WTC11 (cell line): ENCODE results near the gene NINJ2. TPM values are rescaled to one million over a fixed set of nuclear protein-coding genes. Genes with fewer than 3 reads are reported as not detected.

ENCODE experiments used
- ATAC-seq: fragments of 200-7000 bp; cut with Tn5 transposase; 2 replicates; pipeline ENCODE4 v1.10.0; 2021; ENCODE audit warnings: mild to moderate bottlenecking, moderate library complexity
- CTCF ChIA-PET: fragments of 300-600 bp; sonication (Branson Sonifier 250); formaldehyde crosslinking; loops from one replicate; lab custom pipeline; 2021; ENCODE audit warnings: antibody characterized with exemption; lab: Charles Lee
- POLR2A ChIA-PET: fragments of 350-600 bp; sonication (Branson Sonifier 250); formaldehyde crosslinking; loops from one replicate; lab custom pipeline; 2021; ENCODE audit warnings: antibody characterized with exemption; lab: Charles Lee
- DNase-seq: peaks from one replicate; pipeline ENCODE4 v3.0.0; 2021; ENCODE audit warnings: low spot score
- H3K27ac Mint-ChIP-seq: 2 replicates; pipeline ENCODE4 v1.8.0; 2021; ENCODE audit warnings: mixed read lengths
- H3K27me3 Mint-ChIP-seq: 2 replicates; pipeline ENCODE4 v1.8.0; 2021; ENCODE audit warnings: low read depth, mild to moderate bottlenecking, moderate library complexity, mixed read lengths
- H3K36me3 Mint-ChIP-seq: 2 replicates; pipeline ENCODE4 v1.8.0; 2021; ENCODE audit warnings: mixed read lengths
- H3K4me1 Mint-ChIP-seq: 2 replicates; pipeline ENCODE4 v1.8.0; 2022; ENCODE audit warnings: mixed read lengths
- H3K4me3 Mint-ChIP-seq: 2 replicates; pipeline ENCODE4 v1.8.0; 2021; ENCODE audit warnings: mild to moderate bottlenecking, moderate library complexity, mixed read lengths
- H3K9me3 Mint-ChIP-seq: 2 replicates; pipeline ENCODE4 v1.8.0; 2021; ENCODE audit warnings: mixed read lengths
- CREB1 ChIP-seq: sonication (generic); formaldehyde crosslinking; IDR thresholded peaks from 2 replicates; pipeline ENCODE4 v1.8.0; 2023; ENCODE audit warnings: mild to moderate bottlenecking, missing genetic modification reagents
- CREM ChIP-seq: sonication (generic); formaldehyde crosslinking; IDR thresholded peaks from 2 replicates; pipeline ENCODE4 v1.8.1; 2022; ENCODE audit warnings: mild to moderate bottlenecking, missing genetic modification reagents, moderate library complexity
- CTCF ChIP-seq: fragments of 200-600 bp; IDR thresholded peaks from 2 replicates; pipeline ENCODE4 v1.8.0; 2022; ENCODE audit warnings: antibody characterized with exemption
- EMX1 ChIP-seq: fragments of 250-450 bp; sonication (Bioruptor Pico); IDR thresholded peaks from 2 replicates; pipeline ENCODE4 v1.8.0; 2021; ENCODE audit warnings: mild to moderate bottlenecking
- ERG ChIP-seq: fragments of 250-450 bp; sonication (Bioruptor Pico); IDR thresholded peaks from 2 replicates; pipeline ENCODE4 v1.8.0; 2021; ENCODE audit warnings: mild to moderate bottlenecking
- FOXK1 ChIP-seq: sonication (generic); formaldehyde crosslinking; IDR thresholded peaks from 2 replicates; pipeline ENCODE4 v1.8.0; 2022; ENCODE audit warnings: mild to moderate bottlenecking, moderate library complexity, missing genetic modification reagents
- FOXP4 ChIP-seq: sonication (generic); formaldehyde crosslinking; IDR thresholded peaks from 2 replicates; pipeline ENCODE4 v1.8.0; 2022; ENCODE audit warnings: mild to moderate bottlenecking, missing genetic modification reagents
- GABPB1 ChIP-seq: sonication (generic); formaldehyde crosslinking; IDR thresholded peaks from 2 replicates; pipeline ENCODE4 v1.8.1; 2023; ENCODE audit warnings: mild to moderate bottlenecking, missing genetic modification reagents
- NFATC4 ChIP-seq: fragments of 250-450 bp; sonication (Bioruptor Pico); IDR thresholded peaks from 2 replicates; pipeline ENCODE4 v1.9.0; 2021; ENCODE audit warnings: mild to moderate bottlenecking
- SMAD3 ChIP-seq: sonication (generic); formaldehyde crosslinking; IDR thresholded peaks from 2 replicates; pipeline ENCODE4 v1.8.0; 2022; ENCODE audit warnings: missing genetic modification reagents, mild to moderate bottlenecking, borderline replicate concordance
- TEAD1 ChIP-seq: sonication (generic); formaldehyde crosslinking; IDR thresholded peaks from 2 replicates; pipeline ENCODE4 v1.8.0; 2022; ENCODE audit warnings: mild to moderate bottlenecking, missing genetic modification reagents
- USF2 ChIP-seq: sonication (generic); formaldehyde crosslinking; IDR thresholded peaks from 2 replicates; pipeline ENCODE4 v1.8.1; 2023; ENCODE audit warnings: mild to moderate bottlenecking, missing genetic modification reagents, moderate library complexity
- ZBTB43 ChIP-seq: sonication (generic); formaldehyde crosslinking; IDR thresholded peaks from 2 replicates; pipeline ENCODE4 v1.8.1; 2023; ENCODE audit warnings: mild to moderate bottlenecking, missing genetic modification reagents
- ZNF121 ChIP-seq: sonication (generic); formaldehyde crosslinking; IDR thresholded peaks from 2 replicates; pipeline ENCODE4 v1.8.0; 2023; ENCODE audit warnings: missing genetic modification reagents
- ZNF219 ChIP-seq: sonication (generic); formaldehyde crosslinking; IDR thresholded peaks from 2 replicates; pipeline ENCODE4 v1.8.0; 2023; ENCODE audit warnings: missing genetic modification reagents, mild to moderate bottlenecking, borderline replicate concordance
- ZNF396 ChIP-seq: fragments of 250-450 bp; sonication (Bioruptor Pico); IDR thresholded peaks from 2 replicates; pipeline ENCODE4 v1.8.0; 2021; ENCODE audit warnings: mild to moderate bottlenecking, moderate library complexity, borderline replicate concordance
- ZNF416 ChIP-seq: fragments of 250-450 bp; sonication (Bioruptor Pico); IDR thresholded peaks from 2 replicates; pipeline ENCODE4 v1.9.0; 2021; ENCODE audit warnings: mild to moderate bottlenecking, inconsistent platforms
- total RNA-seq: library from RNA; stranded (reverse); gene quantifications from 3 replicates; pipeline ENCODE4 v1.2.3, GENCODE V29; 2021
- TF ChIP-seq, protein P1 (sequence below): sonication (generic); formaldehyde crosslinking; IDR thresholded peaks from 2 replicates; pipeline ENCODE4 v1.8.0; 2023; ENCODE audit warnings: mild to moderate bottlenecking, missing genetic modification reagents

Gene NINJ2
- total RNA-seq, 1 experiment from 2014 or later = 0.42 TPM

- no peak for TF ChIP-seq ZNF396 (CRISPR knock-in tag)
- no peak for TF ChIP-seq FOXP4 (CRISPR knock-in tag)
- TF ChIP-seq ERG (CRISPR knock-in tag) = no peak
- no peak for TF ChIP-seq ZNF121 (CRISPR knock-in tag)
- TF ChIP-seq TEAD1 (CRISPR knock-in tag) = no peak
- TF ChIP-seq USF2 (CRISPR knock-in tag) = no peak
- no peak for TF ChIP-seq EMX1
- no peak for TF ChIP-seq NFATC4 (CRISPR knock-in tag)
These were observed 119.1 kb downstream of the NINJ2 start (continued) for GRCh38 chr12:544142-544541.

DNA sequence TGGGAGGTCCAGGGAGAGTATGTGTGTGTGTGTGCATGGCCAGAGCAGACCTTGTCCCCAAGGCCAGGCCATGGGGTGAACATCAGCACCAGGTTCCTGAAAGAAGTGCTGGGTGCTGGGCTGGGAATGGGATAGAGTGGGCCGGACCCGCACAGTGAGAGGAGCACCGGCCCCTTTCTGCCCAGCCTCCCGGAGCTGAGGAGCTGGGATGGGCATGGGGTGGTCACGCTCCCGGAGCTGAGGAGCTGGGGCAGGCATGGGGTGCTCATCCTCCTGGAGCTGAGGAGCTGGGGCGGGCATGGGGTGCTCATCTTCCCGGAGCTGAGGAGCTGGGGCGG, 120.2 kb downstream of the NINJ2 start:
- H3K36me3 Mint-ChIP-seq = no peaks in the 10 kb centered on the region
- peaks cover 14% of the 10 kb centered on the region for H3K4me1 Mint-ChIP-seq
- ChIA-PET POLR2A (no interaction called here), CTCF (interaction anchor here (0.6 to 3.0 kb wide), 5 partner anchors 27 to 1012 kb away, joined by 3 to 14 read pairs (median 8); no protein-coding TSS in a partner anchor)
- ATAC-seq = no peak
- H3K27me3 Mint-ChIP-seq = no peaks in the 10 kb centered on the region
- TF ChIP-seq ZNF219 (CRISPR knock-in tag) = no peak
- TF ChIP-seq FOXP4 (CRISPR knock-in tag) = no peak
- no peak for TF ChIP-seq CTCF
- no peak for TF ChIP-seq SMAD3 (CRISPR knock-in tag)
- TF ChIP-seq GABPB1 (CRISPR knock-in tag) = no peak
- TF ChIP-seq CREB1 = no peak
- TF ChIP-seq FOXK1 (CRISPR knock-in tag) = no peak
- TF ChIP-seq ZBTB43 (CRISPR knock-in tag) = no peak
- no peak for TF ChIP-seq ZNF416
- TF ChIP-seq, protein P1, sequence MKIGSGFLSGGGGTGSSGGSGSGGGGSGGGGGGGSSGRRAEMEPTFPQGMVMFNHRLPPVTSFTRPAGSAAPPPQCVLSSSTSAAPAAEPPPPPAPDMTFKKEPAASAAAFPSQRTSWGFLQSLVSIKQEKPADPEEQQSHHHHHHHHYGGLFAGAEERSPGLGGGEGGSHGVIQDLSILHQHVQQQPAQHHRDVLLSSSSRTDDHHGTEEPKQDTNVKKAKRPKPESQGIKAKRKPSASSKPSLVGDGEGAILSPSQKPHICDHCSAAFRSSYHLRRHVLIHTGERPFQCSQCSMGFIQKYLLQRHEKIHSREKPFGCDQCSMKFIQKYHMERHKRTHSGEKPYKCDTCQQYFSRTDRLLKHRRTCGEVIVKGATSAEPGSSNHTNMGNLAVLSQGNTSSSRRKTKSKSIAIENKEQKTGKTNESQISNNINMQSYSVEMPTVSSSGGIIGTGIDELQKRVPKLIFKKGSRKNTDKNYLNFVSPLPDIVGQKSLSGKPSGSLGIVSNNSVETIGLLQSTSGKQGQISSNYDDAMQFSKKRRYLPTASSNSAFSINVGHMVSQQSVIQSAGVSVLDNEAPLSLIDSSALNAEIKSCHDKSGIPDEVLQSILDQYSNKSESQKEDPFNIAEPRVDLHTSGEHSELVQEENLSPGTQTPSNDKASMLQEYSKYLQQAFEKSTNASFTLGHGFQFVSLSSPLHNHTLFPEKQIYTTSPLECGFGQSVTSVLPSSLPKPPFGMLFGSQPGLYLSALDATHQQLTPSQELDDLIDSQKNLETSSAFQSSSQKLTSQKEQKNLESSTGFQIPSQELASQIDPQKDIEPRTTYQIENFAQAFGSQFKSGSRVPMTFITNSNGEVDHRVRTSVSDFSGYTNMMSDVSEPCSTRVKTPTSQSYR (CRISPR knock-in tag) = no peak
- no peak for TF ChIP-seq CREM
- no peak overlapping the region for H3K27ac Mint-ChIP-seq
- H3K4me3 Mint-ChIP-seq = no peak overlapping the region
- no peaks in the 10 kb centered on the region for H3K9me3 Mint-ChIP-seq
- no peak for DNase-seq
